CD4-positive, CD25-positive, alpha-beta regulatory T cell (primary cell): ENCODE results near the gene DNMT3A. TPM values are rescaled to one million over a fixed set of nuclear protein-coding genes. Genes with fewer than 3 reads are reported as not detected.

ENCODE experiments used
- ATAC-seq, 2 donors: fragments of 150-1000 bp; cut with Tn5 transposase; one replicate each; pipeline ENCODE4 v1.10.0; 2021; ENCODE audit warnings: low read depth in 2 of 2, moderate number of reproducible peaks in 2 of 2, moderate library complexity in 1 of 2
- DNase-seq, 3 donors: peaks; one replicate each; pipeline versions ENCODE4 v3.0.0 to v3.0.0-alpha.2; 2012 to 2022; ENCODE audit warnings: mixed read lengths in 1 of 3
- H3K27ac ChIP-seq: one replicate; pipeline ENCODE4 v1.7.0; 2013; ENCODE audit warnings: mild to moderate bottlenecking, low read length; ENCODE audit not compliant: insufficient read depth, poor library complexity, severe bottlenecking
- H3K27me3 ChIP-seq: one replicate; pipeline ENCODE4 v1.7.0; 2013; ENCODE audit warnings: low read length; ENCODE audit not compliant: control insufficient read depth, insufficient read depth
- H3K36me3 ChIP-seq: one replicate; pipeline ENCODE4 v1.7.0; 2013; ENCODE audit warnings: mild to moderate bottlenecking, low read length, moderate library complexity; ENCODE audit not compliant: control insufficient read depth, insufficient read depth
- H3K4me1 ChIP-seq: 2 replicates; pipeline ENCODE4 v1.7.0; 2013; ENCODE audit warnings: mild to moderate bottlenecking, low read length; ENCODE audit not compliant: insufficient read depth, control insufficient read depth, poor library complexity, severe bottlenecking
- H3K4me3 ChIP-seq: one replicate; pipeline ENCODE4 v1.7.0; 2013; ENCODE audit warnings: low read depth, mild to moderate bottlenecking, low read length, moderate library complexity
- H3K9me3 ChIP-seq, 2 experiments: 1 replicate in 1 of 2; 2 replicates in 1 of 2; pipeline ENCODE4 v1.7.0; 2013; ENCODE audit warnings: low read length in 2 of 2, mild to moderate bottlenecking in 1 of 2, moderate library complexity in 1 of 2; ENCODE audit not compliant: control insufficient read depth in 2 of 2
- H3K27ac Mint-ChIP-seq, 3 donors: one replicate each; pipeline ENCODE4 v1.8.0; 2020 to 2022; ENCODE audit warnings: mild to moderate bottlenecking in 3 of 3, mixed read lengths in 3 of 3, moderate library complexity in 2 of 3
- H3K27me3 Mint-ChIP-seq: one replicate; pipeline ENCODE4 v1.8.0; 2022; ENCODE audit warnings: mild to moderate bottlenecking, mixed read lengths
- H3K36me3 Mint-ChIP-seq: one replicate; pipeline ENCODE4 v1.8.0; 2020; ENCODE audit warnings: mixed read lengths
- H3K4me1 Mint-ChIP-seq, 4 donors: one replicate each; pipeline ENCODE4 v1.8.0; 2020 to 2022; ENCODE audit warnings: mixed read lengths in 4 of 4, mild to moderate bottlenecking in 1 of 4
- H3K4me3 Mint-ChIP-seq, 4 donors: one replicate each; pipeline ENCODE4 v1.8.0; 2020 to 2022; ENCODE audit warnings: mild to moderate bottlenecking in 4 of 4, mixed read lengths in 4 of 4, moderate library complexity in 3 of 4
- H3K9me3 Mint-ChIP-seq, 7 donors: one replicate each; pipeline ENCODE4 v1.8.0; 2020 to 2022; ENCODE audit warnings: mixed read lengths in 7 of 7, mild to moderate bottlenecking in 3 of 7, moderate library complexity in 2 of 7
- polyA plus RNA-seq, 4 donors: library from polyadenylated mRNA; unstranded; fragments of 300-500 nt; fragmentation: Illumina TruSeq; gene quantifications; one replicate each; pipeline ENCODE4 v1.2.3, GENCODE V29; 2021
- total RNA-seq: library from RNA; stranded (reverse); gene quantifications from one replicate; pipeline ENCODE4 v1.2.3, GENCODE V29; 2022

Gene DNMT3A
- total and polyA plus RNA-seq, 5 donors from 2014 or later, result 8.1 to 81.0 (median 12.4) TPM

DNA sequence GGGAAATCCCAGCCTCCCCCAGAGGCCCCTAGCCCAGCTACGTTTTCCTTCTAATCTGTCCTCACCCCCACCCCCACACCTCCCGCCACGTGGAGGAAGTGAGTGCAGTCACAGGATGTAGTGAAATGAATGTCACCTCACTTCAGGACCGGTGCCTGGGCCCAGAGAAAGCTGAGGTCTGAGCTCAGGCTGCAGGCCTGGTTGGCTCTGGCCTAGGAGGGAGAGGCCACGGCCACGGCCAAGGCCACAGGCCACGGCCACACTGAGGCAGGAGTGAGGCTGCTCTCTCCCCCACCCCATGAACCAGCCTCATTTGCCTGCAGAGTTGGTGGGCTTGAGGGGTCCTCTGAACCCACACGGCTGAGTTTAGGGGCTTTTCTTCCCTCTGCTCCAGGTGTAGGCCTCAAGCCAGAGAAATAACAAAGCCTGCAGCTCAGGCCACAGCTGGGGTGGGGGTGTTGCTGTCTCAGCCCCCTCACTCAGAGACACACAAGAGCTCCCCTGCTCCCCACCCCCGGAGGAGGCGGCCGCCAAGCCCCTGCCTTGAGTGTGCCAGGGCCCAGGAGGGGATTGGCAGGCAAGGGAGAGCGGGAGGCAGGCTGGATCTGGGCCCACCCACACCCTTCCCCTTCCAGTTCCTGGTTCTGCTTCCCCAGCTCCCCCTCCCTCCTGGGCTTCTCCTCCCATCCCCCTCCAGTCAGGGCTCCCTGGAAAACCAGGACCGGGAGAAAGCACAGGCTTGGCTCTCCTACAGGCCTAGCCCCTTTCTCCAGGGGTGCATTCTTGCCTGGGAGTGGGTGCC lies 27.0 kb downstream of the DNMT3A start:
- Mint-ChIP-seq H3K36me3 (peaks cover 16% of the 10 kb centered on the region), H3K4me3 (peak overlapping the region; percentile 29 to 82 (median 52)), H3K4me1 (peaks cover 5 to 80% (median 35%) of the 10 kb centered on the region in 4 donors), H3K27ac (peak overlapping the region; percentile 20 to 92 (median 90)), H3K9me3 (no peaks in the 10 kb centered on the region), H3K27me3 (no peaks in the 10 kb centered on the region)
- H3K9me3 ChIP-seq, result no peaks in the 10 kb centered on the region
- ATAC-seq (peak; percentile 87 to 91), DNase-seq (peak; percentile 53 to 86 (median 59))
- peaks cover 17% of the 10 kb centered on the region for H3K36me3 ChIP-seq
- peak overlapping the region; percentile 73 for H3K27ac ChIP-seq
- no peaks in the 10 kb centered on the region for H3K27me3 ChIP-seq
- H3K4me3 ChIP-seq, result no peak overlapping the region
- peaks cover 64% of the 10 kb centered on the region for H3K4me1 ChIP-seq

DNA sequence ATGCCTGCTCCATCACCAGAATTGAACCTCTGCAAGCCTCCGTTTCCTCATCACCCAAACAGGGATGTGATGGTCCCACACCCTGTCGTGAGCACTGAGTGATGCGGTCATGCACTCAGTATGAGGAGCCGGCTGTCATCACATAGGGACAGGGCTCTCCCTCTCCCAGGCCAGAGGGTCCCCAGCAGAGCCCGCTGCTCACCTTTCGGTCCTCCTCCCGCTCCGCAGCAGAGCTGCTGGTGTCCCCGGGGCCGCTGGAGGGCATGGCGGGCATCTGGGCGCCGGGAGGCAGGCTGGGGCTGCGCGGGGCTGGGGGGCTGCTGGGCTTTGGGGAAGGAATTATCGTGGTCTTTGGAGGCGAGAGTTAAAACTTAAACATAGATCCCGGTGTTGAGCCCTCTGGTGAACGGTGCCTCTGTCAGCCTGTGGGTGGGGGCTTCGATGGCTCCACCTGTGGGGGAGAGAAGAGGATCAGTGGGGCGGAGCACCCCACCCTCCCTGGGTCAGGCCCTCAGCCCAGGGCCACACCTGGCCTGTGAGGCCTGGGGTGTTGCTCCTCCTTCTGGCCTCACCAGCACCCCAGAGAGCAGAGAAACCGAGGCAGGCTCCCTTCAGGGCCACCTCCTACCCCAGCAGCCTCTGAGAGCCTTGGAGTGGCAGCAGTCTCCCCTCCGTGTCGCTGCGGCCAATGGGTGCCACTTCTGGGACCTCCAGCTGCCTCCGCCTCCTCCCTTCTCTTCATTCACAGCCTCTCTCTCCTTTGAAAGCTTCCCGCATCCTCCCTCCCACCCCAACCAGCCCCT lies 27.8 kb downstream of the DNMT3A start:
- Mint-ChIP-seq H3K27ac (peak overlapping the region in 2 of 3 donors; percentile 83 to 92), H3K27me3 (no peaks in the 10 kb centered on the region), H3K4me1 (peaks cover 5 to 83% (median 36%) of the 10 kb centered on the region in 4 donors), H3K9me3 (no peaks in the 10 kb centered on the region), H3K36me3 (peaks cover 16% of the 10 kb centered on the region), H3K4me3 (peak overlapping the region; percentile 43 to 84 (median 74))
- peak in 1 of 3 donors; percentile 25 for DNase-seq
- Histone ChIP-seq H3K9me3 (no peaks in the 10 kb centered on the region), H3K4me3 (peak overlapping the region; percentile 32), H3K4me1 (peaks cover 71% of the 10 kb centered on the region), H3K27ac (peak overlapping the region; percentile 73), H3K27me3 (no peaks in the 10 kb centered on the region), H3K36me3 (peaks cover 20% of the 10 kb centered on the region)
- ATAC-seq, result no peak

DNA sequence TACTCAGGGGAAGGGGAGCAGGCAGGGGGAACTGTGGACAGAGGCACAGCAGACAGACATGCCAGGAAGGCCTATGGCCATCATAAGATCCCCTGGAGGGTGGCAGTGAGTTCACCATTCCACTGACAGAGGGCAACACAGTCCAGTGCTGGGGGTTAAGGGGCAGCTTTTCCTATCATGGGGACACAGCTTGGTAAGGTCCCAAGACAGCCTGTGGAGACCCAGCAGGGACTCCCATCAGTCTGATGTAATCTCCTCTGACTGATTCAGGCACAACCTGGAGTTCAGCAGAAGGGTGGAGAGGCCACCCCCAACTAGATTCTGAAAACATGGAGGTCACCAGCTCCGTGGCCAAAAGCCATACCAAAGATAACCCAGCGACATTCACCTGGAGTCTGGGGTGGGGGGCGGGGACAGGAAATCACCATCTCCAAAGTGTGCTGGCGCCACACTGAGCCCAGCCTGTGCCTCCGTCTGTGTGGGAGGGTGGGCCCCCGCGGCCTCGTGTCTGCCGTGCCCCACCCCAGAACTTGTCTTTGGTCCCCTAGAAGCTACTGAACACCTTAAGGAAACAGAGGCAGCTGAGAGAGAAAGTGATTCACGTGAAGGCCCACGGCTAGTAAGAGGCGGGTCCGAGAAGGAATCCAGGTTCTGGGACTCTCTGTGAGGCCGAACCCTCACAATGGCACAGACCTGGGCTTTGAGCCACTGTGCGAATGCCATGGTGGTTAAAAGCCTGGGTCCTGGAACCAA lies 28.6 kb downstream of the DNMT3A start:
- Histone ChIP-seq H3K27ac (peak overlapping the region; percentile 73), H3K36me3 (peaks cover 22% of the 10 kb centered on the region), H3K9me3 (no peaks in the 10 kb centered on the region), H3K4me3 (peak overlapping the region; percentile 32), H3K27me3 (no peaks in the 10 kb centered on the region), H3K4me1 (peaks cover 78% of the 10 kb centered on the region)
- Mint-ChIP-seq H3K4me1 (peaks cover 5 to 89% (median 36%) of the 10 kb centered on the region in 4 donors), H3K27ac (peak overlapping the region; percentile 83 to 91 (median 85)), H3K27me3 (no peaks in the 10 kb centered on the region), H3K4me3 (peak overlapping the region; percentile 51 to 84 (median 74)), H3K36me3 (peaks cover 21% of the 10 kb centered on the region), H3K9me3 (no peaks in the 10 kb centered on the region)
- ATAC-seq (no peak), DNase-seq (peak in 1 of 3 donors; percentile 63)

DNA sequence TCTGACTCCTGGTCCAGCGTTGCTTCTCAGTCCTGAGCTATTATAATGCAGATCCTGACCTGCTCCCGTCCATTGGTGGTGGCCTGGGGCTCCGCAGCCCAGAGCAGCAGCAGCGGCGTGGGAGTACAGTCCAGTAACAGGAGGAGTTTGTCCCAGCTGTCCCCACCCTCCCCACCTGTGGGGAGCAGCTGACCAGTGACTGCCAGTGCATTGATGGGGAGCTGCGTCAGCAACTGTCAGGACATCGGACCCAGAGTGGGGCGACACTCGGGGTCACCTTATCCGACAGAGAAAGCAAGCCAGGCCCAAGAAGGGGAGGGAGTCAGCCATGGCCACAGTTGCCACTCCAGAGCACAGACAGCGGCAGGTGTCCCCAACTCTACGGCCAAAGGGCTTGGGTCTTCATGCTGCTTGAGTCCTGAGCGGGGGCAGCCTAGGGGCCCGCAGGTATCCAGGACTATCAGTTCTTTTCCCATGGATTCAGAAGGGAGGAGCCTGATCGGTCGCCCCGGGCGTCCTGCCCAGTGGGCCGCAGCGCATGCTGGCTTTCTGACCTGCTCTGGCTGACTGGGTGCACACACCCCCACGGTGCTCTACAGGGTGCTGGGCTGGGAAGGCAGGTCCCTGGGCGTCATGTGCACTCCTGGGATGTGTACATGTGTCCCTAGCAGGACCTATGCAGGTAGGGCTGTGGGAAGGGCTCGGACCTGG lies 29.7 kb downstream of the DNMT3A start:
- no peaks in the 10 kb centered on the region for H3K27me3 ChIP-seq
- H3K4me1 Mint-ChIP-seq, result peaks cover 0 to 91% (median 31%) of the 10 kb centered on the region in 4 donors
- no peak overlapping the region for H3K4me3 ChIP-seq
- H3K9me3 Mint-ChIP-seq, result no peaks in the 10 kb centered on the region
- H3K9me3 ChIP-seq, result no peaks in the 10 kb centered on the region
- H3K36me3 ChIP-seq, result peaks cover 29% of the 10 kb centered on the region
- DNase-seq (no peak), ATAC-seq (no peak)
- peak overlapping the region; percentile 19 to 84 (median 40) for H3K4me3 Mint-ChIP-seq
- H3K36me3 Mint-ChIP-seq, result peaks cover 23% of the 10 kb centered on the region
- H3K4me1 ChIP-seq, result peaks cover 78% of the 10 kb centered on the region
- no peaks in the 10 kb centered on the region for H3K27me3 Mint-ChIP-seq
- peak overlapping the region in 1 of 3 donors; percentile 91 for H3K27ac Mint-ChIP-seq
- no peak overlapping the region for H3K27ac ChIP-seq

DNA sequence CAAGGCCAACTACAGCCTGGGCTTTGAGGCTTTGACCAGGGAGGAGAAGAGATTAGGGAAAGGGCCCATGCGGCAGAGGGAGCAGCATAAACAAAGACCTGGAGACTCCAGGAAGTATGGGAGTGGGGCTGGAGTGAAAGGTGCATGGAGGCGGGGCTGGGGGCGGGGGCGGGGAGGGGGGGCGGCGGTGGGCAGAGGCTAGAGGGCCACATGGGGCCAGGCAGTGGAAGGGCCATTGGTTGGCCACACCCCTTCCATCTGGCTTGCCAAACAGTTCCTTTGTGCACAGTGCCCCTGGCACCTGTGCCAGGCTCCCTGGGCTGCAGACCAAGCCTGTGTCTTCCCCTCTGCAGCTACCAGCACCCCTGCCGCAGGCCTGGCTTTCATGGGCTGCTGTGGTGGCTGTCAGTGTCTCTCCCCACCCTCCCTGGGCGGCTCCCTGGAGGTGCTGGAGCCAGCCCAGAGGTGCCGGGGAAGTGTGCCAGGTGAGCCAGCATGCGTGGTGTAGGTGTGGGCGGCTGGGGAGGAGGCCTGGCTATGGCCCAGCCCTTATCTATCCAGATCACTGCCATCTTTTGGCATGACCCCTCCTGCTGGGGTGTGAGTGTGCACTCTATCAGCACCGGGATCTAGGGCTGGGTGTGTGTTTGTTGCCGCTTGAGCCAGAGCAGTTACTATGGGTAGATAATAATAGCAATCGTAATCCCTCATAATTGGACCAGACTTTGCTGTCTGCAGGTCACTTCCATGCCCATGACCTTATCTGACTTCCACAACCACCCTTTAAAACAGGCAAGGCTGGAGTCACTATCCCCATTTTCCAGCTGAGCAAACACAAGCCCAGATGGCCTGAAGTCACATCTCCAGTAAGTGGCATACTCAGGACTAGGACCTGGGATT lies 30.5 kb downstream of the DNMT3A start:
- H3K4me3 Mint-ChIP-seq, result peak overlapping the region in 2 of 4 donors; percentile 33 to 69
- H3K4me1 Mint-ChIP-seq, result peaks cover 0 to 91% (median 28%) of the 10 kb centered on the region in 4 donors
- H3K27me3 ChIP-seq, result no peaks in the 10 kb centered on the region
- H3K27ac ChIP-seq, result no peak overlapping the region
- peak overlapping the region in 2 of 3 donors; percentile 32 to 42 for H3K27ac Mint-ChIP-seq
- DNase-seq (no peak), ATAC-seq (no peak)
- no peaks in the 10 kb centered on the region for H3K9me3 ChIP-seq
- peaks cover 31% of the 10 kb centered on the region for H3K36me3 ChIP-seq
- H3K36me3 Mint-ChIP-seq, result peaks cover 24% of the 10 kb centered on the region
- H3K27me3 Mint-ChIP-seq, result no peaks in the 10 kb centered on the region
- H3K4me3 ChIP-seq, result no peak overlapping the region
- H3K4me1 ChIP-seq, result peaks cover 75% of the 10 kb centered on the region
- H3K9me3 Mint-ChIP-seq, result no peaks in the 10 kb centered on the region

DNA sequence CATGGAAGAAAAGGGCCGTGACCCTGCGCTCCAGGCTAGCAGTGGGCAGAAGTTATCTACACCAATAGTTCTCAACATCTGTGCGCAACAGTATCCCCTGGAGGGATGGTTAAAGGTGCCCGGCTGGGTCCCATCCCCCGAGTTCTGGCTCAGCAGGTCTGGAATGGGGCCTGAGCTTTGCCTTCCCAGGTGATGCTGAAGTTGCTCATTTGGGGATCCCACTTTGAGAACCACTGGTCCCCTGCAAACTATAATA lies 31.1 kb downstream of the DNMT3A start:
- H3K9me3 ChIP-seq, result no peaks in the 10 kb centered on the region
- H3K4me3 ChIP-seq, result no peak overlapping the region
- peaks cover 36% of the 10 kb centered on the region for H3K36me3 ChIP-seq
- peaks cover 0 to 91% (median 24%) of the 10 kb centered on the region in 4 donors for H3K4me1 Mint-ChIP-seq
- no peak for DNase-seq
- no peak for ATAC-seq
- H3K9me3 Mint-ChIP-seq, result no peaks in the 10 kb centered on the region
- H3K27ac Mint-ChIP-seq, result peak overlapping the region in 2 of 3 donors; percentile 42 to 74
- no peak overlapping the region for H3K27ac ChIP-seq
- no peaks in the 10 kb centered on the region for H3K27me3 Mint-ChIP-seq
- H3K36me3 Mint-ChIP-seq, result peaks cover 24% of the 10 kb centered on the region
- no peaks in the 10 kb centered on the region for H3K27me3 ChIP-seq
- H3K4me3 Mint-ChIP-seq, result peak overlapping the region in 1 of 4 donors; percentile 15
- H3K4me1 ChIP-seq, result peaks cover 75% of the 10 kb centered on the region
